ENCODE measurements around the gene CREB3L2. TPM values are rescaled to one million over a fixed set of nuclear protein-coding genes. Genes with fewer than 3 reads are reported as not detected.
"Not testable (repeated sequence)": the region's sequence is repeated elsewhere in the genome, so short reads cannot be mapped to it uniquely, and the experiment has no call there.

Gene CREB3L2
- total and polyA plus RNA-seq, 8 donors = 5.8 to 258 (median 23.6) TPM

DNA sequence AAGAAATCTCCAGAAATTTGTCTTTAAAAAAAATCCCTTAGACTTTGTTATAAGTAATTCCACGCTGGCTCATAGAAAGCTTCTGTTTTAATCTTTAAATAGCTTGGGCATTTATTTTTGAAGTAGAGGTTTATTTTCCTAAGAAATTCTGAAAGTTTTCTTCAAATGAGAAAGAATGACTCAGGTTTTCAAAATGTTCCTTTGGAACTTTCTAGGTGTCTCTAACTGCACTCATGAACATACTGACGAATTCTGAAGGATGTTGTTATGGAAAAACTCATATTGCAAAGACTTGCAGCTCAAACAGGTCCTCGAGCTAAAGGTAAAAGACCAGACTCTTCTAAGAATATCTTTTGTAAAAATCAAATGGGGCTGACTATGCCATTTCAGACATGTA, 165.8 kb downstream of the CREB3L2 start:
- Histone ChIP-seq H3K4me1 (no peaks in the 10 kb centered on the region), H3K4me3 (no peak overlapping the region), H3K27ac (no peak overlapping the region), H3K27me3 (peaks cover 0 to 3% (median 0%) of the 10 kb centered on the region in 3 donors), H3K9me3 (peaks cover 8 to 25% (median 17%) of the 10 kb centered on the region in 4 donors), H3K36me3 (no peaks in the 10 kb centered on the region)
- 51 to 79% (median 71%) methylated on average over 3 of the region's 3 CpGs for WGBS, 5 donors
- no peak for DNase-seq
- intact Hi-C loops (cut with DNase I; ENCODE audit: low total_unique reads) = no loop called here
- TF ChIP-seq POLR2A (IDR thresholded peaks at IDR 0.05) (no peak), EP300 (IDR thresholded peaks at IDR 0.05) (no peak), POLR2AphosphoS5 (IDR thresholded peaks at IDR 0.05) (no peak)
- TF ChIP-seq, protein P1, sequence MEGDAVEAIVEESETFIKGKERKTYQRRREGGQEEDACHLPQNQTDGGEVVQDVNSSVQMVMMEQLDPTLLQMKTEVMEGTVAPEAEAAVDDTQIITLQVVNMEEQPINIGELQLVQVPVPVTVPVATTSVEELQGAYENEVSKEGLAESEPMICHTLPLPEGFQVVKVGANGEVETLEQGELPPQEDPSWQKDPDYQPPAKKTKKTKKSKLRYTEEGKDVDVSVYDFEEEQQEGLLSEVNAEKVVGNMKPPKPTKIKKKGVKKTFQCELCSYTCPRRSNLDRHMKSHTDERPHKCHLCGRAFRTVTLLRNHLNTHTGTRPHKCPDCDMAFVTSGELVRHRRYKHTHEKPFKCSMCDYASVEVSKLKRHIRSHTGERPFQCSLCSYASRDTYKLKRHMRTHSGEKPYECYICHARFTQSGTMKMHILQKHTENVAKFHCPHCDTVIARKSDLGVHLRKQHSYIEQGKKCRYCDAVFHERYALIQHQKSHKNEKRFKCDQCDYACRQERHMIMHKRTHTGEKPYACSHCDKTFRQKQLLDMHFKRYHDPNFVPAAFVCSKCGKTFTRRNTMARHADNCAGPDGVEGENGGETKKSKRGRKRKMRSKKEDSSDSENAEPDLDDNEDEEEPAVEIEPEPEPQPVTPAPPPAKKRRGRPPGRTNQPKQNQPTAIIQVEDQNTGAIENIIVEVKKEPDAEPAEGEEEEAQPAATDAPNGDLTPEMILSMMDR (IDR thresholded peaks at IDR 0.05) = no peak

DNA sequence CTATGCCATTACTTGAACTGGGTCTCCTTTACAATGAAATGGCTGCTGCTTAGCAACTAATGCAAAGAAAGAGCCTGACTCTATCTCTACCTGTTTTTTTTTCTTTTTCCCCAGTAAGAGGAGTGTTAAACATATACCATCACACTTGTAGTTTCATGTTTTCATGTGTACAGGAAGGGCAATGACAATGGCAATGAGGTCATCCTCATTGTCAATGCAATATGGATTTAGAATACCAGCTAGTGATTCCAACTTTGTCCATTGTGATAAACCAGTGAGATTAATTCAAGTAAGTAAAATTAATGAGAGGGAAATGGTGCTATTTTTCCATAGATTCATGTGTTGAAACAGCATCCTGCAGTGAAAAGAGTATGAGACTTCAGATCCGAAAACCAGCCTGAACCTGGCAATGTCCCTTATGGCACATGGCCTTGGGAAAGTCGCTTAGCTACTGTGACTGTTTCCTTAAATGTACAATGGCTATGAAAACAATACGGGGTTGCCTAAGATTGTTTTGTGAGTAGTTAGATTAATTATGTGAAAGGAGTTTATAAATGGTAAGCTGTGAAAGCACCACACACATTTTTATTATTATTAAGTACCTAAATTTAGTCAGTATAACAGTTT, 166.3 kb downstream of the CREB3L2 start:
- no peak for DNase-seq
- TF ChIP-seq, protein P1 (IDR thresholded peaks at IDR 0.05) = no peak
- no peak for TF ChIP-seq POLR2A (IDR thresholded peaks at IDR 0.05)
- TF ChIP-seq EP300 (IDR thresholded peaks at IDR 0.05) = no peak
- no peak for TF ChIP-seq POLR2AphosphoS5 (IDR thresholded peaks at IDR 0.05)
- peaks cover 8 to 25% (median 17%) of the 10 kb centered on the region in 4 donors for H3K9me3 ChIP-seq
- no peak overlapping the region for H3K27ac ChIP-seq
- H3K36me3 ChIP-seq = no peaks in the 10 kb centered on the region
- no peaks in the 10 kb centered on the region for H3K27me3 ChIP-seq
- WGBS, 5 donors = 66 to 77% (median 70%) methylated on average over 3 of the region's 3 CpGs
- intact Hi-C loops (cut with DNase I; ENCODE audit: low total_unique reads) = no loop called here
- H3K4me1 ChIP-seq = no peaks in the 10 kb centered on the region
- H3K4me3 ChIP-seq = no peak overlapping the region

DNA sequence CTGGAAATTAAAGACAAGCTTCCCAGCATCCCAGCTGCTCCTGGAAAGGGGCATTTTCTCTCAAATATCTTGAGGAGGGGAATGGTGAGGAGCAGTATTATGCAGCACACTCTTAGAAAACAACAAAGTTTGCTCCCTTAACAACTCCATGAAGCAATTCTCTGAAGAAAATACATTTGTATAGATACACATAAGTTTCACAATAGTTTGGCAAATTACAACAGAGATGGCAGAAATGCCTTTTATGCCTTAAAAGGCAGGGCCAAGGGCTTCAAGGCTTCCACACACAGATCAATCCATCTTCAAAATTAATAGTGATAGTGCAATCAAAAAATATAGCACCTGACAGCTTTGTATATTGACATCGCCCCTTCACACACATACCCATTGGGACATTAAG, 167.3 kb downstream of the CREB3L2 start:
- no peak for TF ChIP-seq POLR2A (IDR thresholded peaks at IDR 0.05)
- no peak for TF ChIP-seq EP300 (IDR thresholded peaks at IDR 0.05)
- TF ChIP-seq POLR2AphosphoS5 (IDR thresholded peaks at IDR 0.05) = no peak
- TF ChIP-seq, protein P1 (IDR thresholded peaks at IDR 0.05) = no peak
- H3K4me3 ChIP-seq = no peak overlapping the region
- DNase-seq = no peak
- no peaks in the 10 kb centered on the region for H3K27me3 ChIP-seq
- peaks cover 0 to 6% (median 0%) of the 10 kb centered on the region in 4 donors for H3K4me1 ChIP-seq
- H3K27ac ChIP-seq = no peak overlapping the region
- intact Hi-C loops (cut with DNase I; ENCODE audit: low total_unique reads) = no loop called here
- 89 to 100% (median 98%) methylated on average over 1 of the region's 1 CpG for WGBS, 5 donors
- no peaks in the 10 kb centered on the region for H3K36me3 ChIP-seq
- H3K9me3 ChIP-seq = peaks cover 8 to 25% (median 17%) of the 10 kb centered on the region in 4 donors

DNA sequence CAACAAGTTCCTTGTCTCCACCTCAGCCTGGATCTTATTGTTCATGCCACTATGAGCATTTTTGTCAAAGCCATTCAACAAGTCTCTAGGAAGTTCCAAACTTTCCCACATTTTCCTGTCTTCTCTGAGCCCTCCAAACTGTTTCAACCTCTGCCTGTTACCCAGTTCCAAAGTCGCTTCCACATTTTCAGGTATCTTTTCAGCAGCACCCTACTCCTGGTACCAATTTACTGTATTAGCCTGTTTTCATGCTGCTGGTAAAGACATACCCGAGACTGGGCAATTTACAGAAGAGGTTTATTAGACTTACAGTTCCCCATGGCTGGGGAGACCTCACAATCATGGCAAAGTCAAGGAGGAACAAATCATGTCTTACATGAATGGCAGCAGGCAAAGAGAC, 168.9 kb downstream of the CREB3L2 start:
- H3K36me3 ChIP-seq; H3K4me3 ChIP-seq; DNase-seq; intact Hi-C loops (cut with DNase I; ENCODE audit: low total_unique reads); H3K27ac ChIP-seq; H3K27me3 ChIP-seq; H3K4me1 ChIP-seq: not testable (repeated sequence)
- WGBS, 5 donors = 85 to 91% (median 87%) methylated on average over 2 of the region's 2 CpGs
- peaks cover 8 to 25% (median 17%) of the 10 kb centered on the region in 4 donors for H3K9me3 ChIP-seq

DNA sequence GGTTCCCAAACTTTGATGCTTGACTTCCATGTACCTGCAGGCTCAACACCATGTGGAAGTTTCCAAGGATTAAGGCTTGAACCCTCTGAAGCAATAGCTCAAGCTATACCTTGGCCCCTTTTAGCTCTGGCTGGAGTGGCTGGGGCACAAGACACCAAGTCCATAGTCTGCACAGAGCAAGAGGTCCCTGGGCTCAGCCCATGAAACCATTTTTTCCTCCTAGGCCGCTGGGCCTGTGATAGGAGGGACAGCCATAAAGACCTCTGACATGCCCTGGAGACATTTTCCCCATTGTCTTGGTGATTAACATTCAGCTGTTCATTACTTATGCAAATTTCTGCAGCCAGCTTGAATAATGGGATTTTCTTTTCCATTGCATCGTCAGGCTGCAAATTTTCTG, 169.5 kb downstream of the CREB3L2 start:
- peaks cover 8 to 25% (median 17%) of the 10 kb centered on the region in 4 donors for H3K9me3 ChIP-seq
- H3K4me3 ChIP-seq = no peak overlapping the region
- WGBS, 5 donors = 90 to 99% (median 95%) methylated on average over 2 of the region's 2 CpGs
- peaks cover 0 to 6% (median 2%) of the 10 kb centered on the region in 4 donors for H3K4me1 ChIP-seq
- no peak for TF ChIP-seq POLR2A (IDR thresholded peaks at IDR 0.05)
- TF ChIP-seq EP300 (IDR thresholded peaks at IDR 0.05) = no peak
- TF ChIP-seq, protein P1 (IDR thresholded peaks at IDR 0.05) = no peak
- no peak for TF ChIP-seq POLR2AphosphoS5 (IDR thresholded peaks at IDR 0.05)
- H3K36me3 ChIP-seq = no peaks in the 10 kb centered on the region
- DNase-seq = no peak
- no peaks in the 10 kb centered on the region for H3K27me3 ChIP-seq
- intact Hi-C loops (cut with DNase I; ENCODE audit: low total_unique reads) = no loop called here
- no peak overlapping the region for H3K27ac ChIP-seq

DNA sequence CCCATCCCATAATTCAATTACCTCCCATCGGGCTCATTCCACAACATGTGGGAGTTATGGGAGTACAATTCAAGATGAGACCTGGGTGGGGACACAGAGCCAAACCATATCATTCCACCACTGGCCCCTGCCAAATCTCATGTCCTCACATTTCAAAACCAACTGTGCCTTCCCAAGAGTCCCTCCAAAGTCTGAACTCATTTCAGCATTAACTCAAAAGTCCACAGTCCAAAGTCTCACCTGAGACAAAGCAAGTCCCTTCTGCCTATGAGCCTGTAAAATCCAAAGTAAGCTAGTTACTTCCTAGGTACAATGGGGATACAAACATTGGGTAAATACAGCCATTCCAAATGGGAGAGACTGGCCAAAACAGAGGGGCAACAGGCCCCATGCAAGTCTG, 170.3 kb downstream of the CREB3L2 start:
- DNase-seq; H3K36me3 ChIP-seq; H3K27ac ChIP-seq; H3K4me1 ChIP-seq; H3K27me3 ChIP-seq; H3K4me3 ChIP-seq; intact Hi-C loops (cut with DNase I; ENCODE audit: low total_unique reads): not testable (repeated sequence)
- WGBS, 5 donors = 90 to 100% (median 94%) methylated on average over 1 of the region's 1 CpG
- H3K9me3 ChIP-seq = peaks cover 8 to 25% (median 17%) of the 10 kb centered on the region in 4 donors
